DMS 273 treated with DMSO at 0.1 percent for 48 hours (cell line): Measurements from ENCODE around the gene TRPM3.
"Not testable (repeated sequence)": the region's sequence is repeated elsewhere in the genome, so short reads cannot be mapped to it uniquely, and the experiment has no call there.

Source experiments
- DNase-seq: peaks from one replicate; lab custom pipeline; 2025; lab: John Stamatoyannopoulos, UW

TRPM3 gene

GRCh38 chr9:70656281-70656680, 465.1 kb downstream of the TRPM3 start:
- peak; percentile 25 for DNase-seq

GRCh38 chr9:70654144-70654543, 467.3 kb downstream of the TRPM3 start:
- no peak for DNase-seq

- DNase-seq, result not testable (repeated sequence)
Measured at GRCh38 chr9:70644627-70645026, 476.8 kb downstream of the TRPM3 start.

GRCh38 chr9:70642341-70642740, 479.1 kb downstream of the TRPM3 start:
- DNase-seq, result no peak

GRCh38 chr9:70641631-70642030, 479.8 kb downstream of the TRPM3 start:
- DNase-seq, result no peak

- DNase-seq, result no peak
Measured at GRCh38 chr9:70641031-70641430, 480.4 kb downstream of the TRPM3 start.

- peak; percentile 4 for DNase-seq
Measured at GRCh38 chr9:70639853-70640814, 481.3 kb downstream of the TRPM3 start.

GRCh38 chr9:70635790-70636189, 485.6 kb downstream of the TRPM3 start:
- DNase-seq, result no peak

- no peak for DNase-seq
Measured at GRCh38 chr9:70634696-70635095, 486.7 kb downstream of the TRPM3 start.

- no peak for DNase-seq
Measured at GRCh38 chr9:70630971-70631370, 490.4 kb downstream of the TRPM3 start.

- DNase-seq, result not testable (repeated sequence)
Measured at GRCh38 chr9:70629080-70629685, 492.2 kb downstream of the TRPM3 start.

- no peak for DNase-seq
Measured at GRCh38 chr9:70625078-70625477, 496.3 kb downstream of the TRPM3 start.

GRCh38 chr9:70618784-70619183, 502.6 kb downstream of the TRPM3 start:
- no peak for DNase-seq

GRCh38 chr9:70617033-70617828, 504.2 kb downstream of the TRPM3 start:
- DNase-seq, result no peak

GRCh38 chr9:70616228-70616990, 505.0 kb downstream of the TRPM3 start:
- no peak for DNase-seq

- DNase-seq, result no peak
Measured at GRCh38 chr9:70615464-70616138, 505.8 kb downstream of the TRPM3 start.

- DNase-seq, result no peak
Measured at GRCh38 chr9:70614786-70615463, 506.5 kb downstream of the TRPM3 start.

- no peak for DNase-seq
Measured at GRCh38 chr9:70613024-70613768, 508.2 kb downstream of the TRPM3 start.

GRCh38 chr9:70610287-70610644, 511.2 kb downstream of the TRPM3 start:
- DNase-seq, result no peak
